ENCODE measurements around the gene DCX. TPM values are rescaled to one million over a fixed set of nuclear protein-coding genes. Genes with fewer than 3 reads are reported as not detected.

Gene DCX
- total and polyA plus RNA-seq, 2 experiments from 2014 or later: 0.66 to 3.0 TPM

- H3K4me1 Mint-ChIP-seq: no peaks in the 10 kb centered on the region
- H3K36me3 Mint-ChIP-seq (ENCODE audit: low read depth): no peaks in the 10 kb centered on the region
- Histone ChIP-seq H2AFZ (no peak overlapping the region), H3K36me3 (ENCODE audit: insufficient read depth) (no peaks in the 10 kb centered on the region), H3K9me2 (ENCODE audit: insufficient read depth) (no peaks in the 10 kb centered on the region), H3F3A (replicated peaks; ENCODE audit: low read depth) (no peaks in the 10 kb centered on the region), H3K27ac (ENCODE audit: low read depth) (no peak overlapping the region), H3K4me1 (ENCODE audit: insufficient read depth) (no peaks in the 10 kb centered on the region), H3K79me2 (replicated peaks; ENCODE audit: insufficient read depth) (no peaks in the 10 kb centered on the region), H3K4me3 (no peak overlapping the region), H3K27me3 (ENCODE audit: insufficient read depth) (no peaks in the 10 kb centered on the region), H4K20me1 (replicated peaks; ENCODE audit: insufficient read depth) (no peaks in the 10 kb centered on the region), H3K4me2 (no peak overlapping the region)
- H3K9me3 Mint-ChIP-seq: no peaks in the 10 kb centered on the region
- no peak for TF ChIP-seq JUNB (IDR thresholded peaks at IDR 0.05; ENCODE audit: unreplicated experiment)
- TF ChIP-seq, protein P1, sequence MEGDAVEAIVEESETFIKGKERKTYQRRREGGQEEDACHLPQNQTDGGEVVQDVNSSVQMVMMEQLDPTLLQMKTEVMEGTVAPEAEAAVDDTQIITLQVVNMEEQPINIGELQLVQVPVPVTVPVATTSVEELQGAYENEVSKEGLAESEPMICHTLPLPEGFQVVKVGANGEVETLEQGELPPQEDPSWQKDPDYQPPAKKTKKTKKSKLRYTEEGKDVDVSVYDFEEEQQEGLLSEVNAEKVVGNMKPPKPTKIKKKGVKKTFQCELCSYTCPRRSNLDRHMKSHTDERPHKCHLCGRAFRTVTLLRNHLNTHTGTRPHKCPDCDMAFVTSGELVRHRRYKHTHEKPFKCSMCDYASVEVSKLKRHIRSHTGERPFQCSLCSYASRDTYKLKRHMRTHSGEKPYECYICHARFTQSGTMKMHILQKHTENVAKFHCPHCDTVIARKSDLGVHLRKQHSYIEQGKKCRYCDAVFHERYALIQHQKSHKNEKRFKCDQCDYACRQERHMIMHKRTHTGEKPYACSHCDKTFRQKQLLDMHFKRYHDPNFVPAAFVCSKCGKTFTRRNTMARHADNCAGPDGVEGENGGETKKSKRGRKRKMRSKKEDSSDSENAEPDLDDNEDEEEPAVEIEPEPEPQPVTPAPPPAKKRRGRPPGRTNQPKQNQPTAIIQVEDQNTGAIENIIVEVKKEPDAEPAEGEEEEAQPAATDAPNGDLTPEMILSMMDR (conservative IDR thresholded peaks at IDR 0.05; ENCODE audit: low read depth in 2 of 2): no peak
- TF ChIP-seq, protein P2, sequence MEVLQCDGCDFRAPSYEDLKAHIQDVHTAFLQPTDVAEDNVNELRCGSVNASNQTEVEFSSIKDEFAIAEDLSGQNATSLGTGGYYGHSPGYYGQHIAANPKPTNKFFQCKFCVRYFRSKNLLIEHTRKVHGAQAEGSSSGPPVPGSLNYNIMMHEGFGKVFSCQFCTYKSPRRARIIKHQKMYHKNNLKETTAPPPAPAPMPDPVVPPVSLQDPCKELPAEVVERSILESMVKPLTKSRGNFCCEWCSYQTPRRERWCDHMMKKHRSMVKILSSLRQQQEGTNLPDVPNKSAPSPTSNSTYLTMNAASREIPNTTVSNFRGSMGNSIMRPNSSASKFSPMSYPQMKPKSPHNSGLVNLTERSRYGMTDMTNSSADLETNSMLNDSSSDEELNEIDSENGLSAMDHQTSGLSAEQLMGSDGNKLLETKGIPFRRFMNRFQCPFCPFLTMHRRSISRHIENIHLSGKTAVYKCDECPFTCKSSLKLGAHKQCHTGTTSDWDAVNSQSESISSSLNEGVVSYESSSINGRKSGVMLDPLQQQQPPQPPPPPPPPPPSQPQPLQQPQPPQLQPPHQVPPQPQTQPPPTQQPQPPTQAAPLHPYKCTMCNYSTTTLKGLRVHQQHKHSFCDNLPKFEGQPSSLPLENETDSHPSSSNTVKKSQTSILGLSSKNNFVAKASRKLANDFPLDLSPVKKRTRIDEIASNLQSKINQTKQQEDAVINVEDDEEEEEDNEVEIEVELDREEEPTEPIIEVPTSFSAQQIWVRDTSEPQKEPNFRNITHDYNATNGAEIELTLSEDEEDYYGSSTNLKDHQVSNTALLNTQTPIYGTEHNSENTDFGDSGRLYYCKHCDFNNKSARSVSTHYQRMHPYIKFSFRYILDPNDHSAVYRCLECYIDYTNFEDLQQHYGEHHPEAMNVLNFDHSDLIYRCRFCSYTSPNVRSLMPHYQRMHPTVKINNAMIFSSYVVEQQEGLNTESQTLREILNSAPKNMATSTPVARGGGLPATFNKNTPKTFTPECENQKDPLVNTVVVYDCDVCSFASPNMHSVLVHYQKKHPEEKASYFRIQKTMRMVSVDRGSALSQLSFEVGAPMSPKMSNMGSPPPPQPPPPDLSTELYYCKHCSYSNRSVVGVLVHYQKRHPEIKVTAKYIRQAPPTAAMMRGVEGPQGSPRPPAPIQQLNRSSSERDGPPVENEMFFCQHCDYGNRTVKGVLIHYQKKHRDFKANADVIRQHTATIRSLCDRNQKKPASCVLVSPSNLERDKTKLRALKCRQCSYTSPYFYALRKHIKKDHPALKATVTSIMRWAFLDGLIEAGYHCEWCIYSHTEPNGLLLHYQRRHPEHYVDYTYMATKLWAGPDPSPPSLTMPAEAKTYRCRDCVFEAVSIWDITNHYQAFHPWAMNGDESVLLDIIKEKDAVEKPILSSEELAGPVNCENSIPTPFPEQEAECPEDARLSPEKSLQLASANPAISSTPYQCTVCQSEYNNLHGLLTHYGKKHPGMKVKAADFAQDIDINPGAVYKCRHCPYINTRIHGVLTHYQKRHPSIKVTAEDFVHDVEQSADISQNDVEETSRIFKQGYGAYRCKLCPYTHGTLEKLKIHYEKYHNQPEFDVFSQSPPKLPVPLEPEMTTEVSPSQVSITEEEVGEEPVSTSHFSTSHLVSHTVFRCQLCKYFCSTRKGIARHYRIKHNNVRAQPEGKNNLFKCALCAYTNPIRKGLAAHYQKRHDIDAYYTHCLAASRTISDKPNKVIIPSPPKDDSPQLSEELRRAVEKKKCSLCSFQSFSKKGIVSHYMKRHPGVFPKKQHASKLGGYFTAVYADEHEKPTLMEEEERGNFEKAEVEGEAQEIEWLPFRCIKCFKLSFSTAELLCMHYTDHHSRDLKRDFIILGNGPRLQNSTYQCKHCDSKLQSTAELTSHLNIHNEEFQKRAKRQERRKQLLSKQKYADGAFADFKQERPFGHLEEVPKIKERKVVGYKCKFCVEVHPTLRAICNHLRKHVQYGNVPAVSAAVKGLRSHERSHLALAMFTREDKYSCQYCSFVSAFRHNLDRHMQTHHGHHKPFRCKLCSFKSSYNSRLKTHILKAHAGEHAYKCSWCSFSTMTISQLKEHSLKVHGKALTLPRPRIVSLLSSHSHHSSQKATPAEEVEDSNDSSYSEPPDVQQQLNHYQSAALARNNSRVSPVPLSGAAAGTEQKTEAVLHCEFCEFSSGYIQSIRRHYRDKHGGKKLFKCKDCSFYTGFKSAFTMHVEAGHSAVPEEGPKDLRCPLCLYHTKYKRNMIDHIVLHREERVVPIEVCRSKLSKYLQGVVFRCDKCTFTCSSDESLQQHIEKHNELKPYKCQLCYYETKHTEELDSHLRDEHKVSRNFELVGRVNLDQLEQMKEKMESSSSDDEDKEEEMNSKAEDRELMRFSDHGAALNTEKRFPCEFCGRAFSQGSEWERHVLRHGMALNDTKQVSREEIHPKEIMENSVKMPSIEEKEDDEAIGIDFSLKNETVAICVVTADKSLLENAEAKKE (CRISPR knock-in tag; IDR thresholded peaks at IDR 0.05): no peak
- no peak for TF ChIP-seq ZNF331 (CRISPR knock-in tag; IDR thresholded peaks at IDR 0.05; ENCODE audit: low read depth)
- no peak for TF ChIP-seq NANOG (IDR thresholded peaks at IDR 0.05; ENCODE audit: borderline replicate concordance)
- no peak for TF ChIP-seq CREB1 (CRISPR knock-in tag; IDR thresholded peaks at IDR 0.05; ENCODE audit: low read depth)
- TF ChIP-seq POLR2AphosphoS5 (IDR thresholded peaks at IDR 0.05; ENCODE audit: low read depth): no peak
- no peak for TF ChIP-seq STAT1 (IDR thresholded peaks at IDR 0.05; ENCODE audit: unreplicated experiment)
- TF ChIP-seq REST (IDR thresholded peaks at IDR 0.05; ENCODE audit: unreplicated experiment): no peak
- no peak for TF ChIP-seq EZH2phosphoT487 (IDR thresholded peaks at IDR 0.05; ENCODE audit: unreplicated experiment)
- TF ChIP-seq ZNF114 (CRISPR knock-in tag; IDR thresholded peaks at IDR 0.05): no peak
- no peak for TF ChIP-seq EZH2 (IDR thresholded peaks at IDR 0.05; ENCODE audit: low read depth, unreplicated experiment)
- TF ChIP-seq ETS1 (IDR thresholded peaks at IDR 0.05): no peak
- no peak overlapping the region for H3K4me3 Mint-ChIP-seq
- H3K27me3 Mint-ChIP-seq (ENCODE audit: insufficient read depth, low read depth, poor library complexity): no peaks in the 10 kb centered on the region
- DNase-seq (ENCODE audit: low spot score) (no peak), ATAC-seq (no peak)
- no peak overlapping the region for H3K27ac Mint-ChIP-seq
These were observed 56.4 kb downstream of the DCX start for GRCh38 chrX:111355523-111356115.

All from GM23338 (cell line).